Right renal cortex interstitium (tissue), 3 donors: ENCODE measurements around the gene ARID3B. TPM values are rescaled to one million over a fixed set of nuclear protein-coding genes. Genes with fewer than 3 reads are reported as not detected.
A peak's percentile ranks its signal among the peaks of the same experiment; 100 is the strongest.
"Not testable (repeated sequence)": the region's sequence is repeated elsewhere in the genome, so short reads cannot be mapped to it uniquely, and the experiment has no call there.

ENCODE experiments used
- DNase-seq, 3 donors: peaks; one replicate each; pipeline ENCODE4 v3.0.0-alpha.2; 2013; ENCODE audit warnings: low read depth in 3 of 3, low spot score in 2 of 3
- polyA plus RNA-seq, 3 donors: library from polyadenylated mRNA; unstranded; fragments of 120-200 nt; gene quantifications; one replicate each; pipeline ENCODE4 v1.2.1, GENCODE V29; 2013; ENCODE audit not compliant: insufficient read length in 3 of 3

The ARID3B gene, protein sequence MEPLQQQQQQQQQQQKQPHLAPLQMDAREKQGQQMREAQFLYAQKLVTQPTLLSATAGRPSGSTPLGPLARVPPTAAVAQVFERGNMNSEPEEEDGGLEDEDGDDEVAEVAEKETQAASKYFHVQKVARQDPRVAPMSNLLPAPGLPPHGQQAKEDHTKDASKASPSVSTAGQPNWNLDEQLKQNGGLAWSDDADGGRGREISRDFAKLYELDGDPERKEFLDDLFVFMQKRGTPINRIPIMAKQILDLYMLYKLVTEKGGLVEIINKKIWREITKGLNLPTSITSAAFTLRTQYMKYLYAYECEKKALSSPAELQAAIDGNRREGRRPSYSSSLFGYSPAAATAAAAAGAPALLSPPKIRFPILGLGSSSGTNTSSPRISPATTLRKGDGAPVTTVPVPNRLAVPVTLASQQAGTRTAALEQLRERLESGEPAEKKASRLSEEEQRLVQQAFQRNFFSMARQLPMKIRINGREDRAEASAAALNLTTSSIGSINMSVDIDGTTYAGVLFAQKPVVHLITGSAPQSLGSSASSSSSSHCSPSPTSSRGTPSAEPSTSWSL
- polyA plus RNA-seq: 10 to 100 TPM; 11.4 to 12.1 (median 11.5) TPM

DNA sequence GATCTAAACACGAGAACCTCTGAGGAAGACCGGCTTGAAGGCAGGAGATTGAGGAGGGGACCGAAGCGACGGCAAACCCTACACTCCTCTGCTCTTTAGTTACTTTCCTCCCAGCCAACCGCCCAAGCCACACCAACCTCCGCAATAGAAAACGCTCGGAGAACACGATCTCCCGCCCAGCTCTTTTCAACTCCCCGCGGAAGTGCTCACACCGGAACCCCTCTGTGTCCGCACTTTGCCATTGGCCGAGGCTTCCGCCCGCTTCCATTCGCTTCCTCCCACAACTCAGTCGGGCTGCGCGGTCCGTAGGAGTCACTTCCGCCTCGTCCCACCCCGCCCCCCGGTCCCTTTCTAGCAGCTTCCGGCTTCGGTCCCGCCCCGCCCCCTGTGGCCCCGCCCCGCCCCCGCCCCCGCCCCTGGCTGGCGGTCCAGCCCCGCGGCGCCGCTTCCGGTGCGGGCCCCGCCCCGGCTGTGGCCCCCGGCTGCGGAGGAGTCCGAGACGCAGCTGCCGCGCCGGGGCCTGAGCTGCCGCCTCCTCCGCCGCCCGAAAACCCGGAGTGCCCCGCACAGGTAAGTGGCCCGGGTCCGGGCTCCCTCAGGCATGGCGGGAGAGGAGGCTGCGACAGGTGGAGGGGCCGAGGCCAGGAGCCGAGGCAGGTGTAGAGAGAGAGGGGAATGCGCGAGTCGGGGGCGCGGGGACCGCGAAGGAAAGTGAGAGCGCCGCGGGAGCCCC lies at the start of gene ARID3B:
TSS of gene ARID3B (plus strand) at position 460 of the 733 bp plus-strand sequence. CDS start 2,717 bp downstream, outside the sequence.
- peak; percentile 78 to 91 (median 89) for DNase-seq

DNA sequence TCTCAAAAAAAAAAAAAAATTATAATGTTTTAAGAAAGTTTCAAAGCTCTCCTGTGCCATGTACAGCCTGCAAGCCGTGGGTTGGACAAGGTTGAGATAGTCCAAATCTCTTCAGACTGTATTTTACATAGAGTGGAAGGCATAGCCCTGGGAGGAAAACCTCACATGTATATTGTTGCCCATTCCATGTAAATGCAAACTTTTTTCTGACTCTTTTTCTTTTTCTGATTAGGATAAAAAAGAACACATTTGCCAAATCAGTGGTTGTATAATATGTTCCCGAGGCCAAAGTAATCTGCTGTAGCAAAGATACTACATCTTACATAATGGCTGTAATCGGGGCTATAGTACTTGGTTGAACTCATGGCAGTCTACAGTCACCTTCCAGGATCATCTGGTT lies 44.4 kb upstream of the ARID3B start:
- no peak for DNase-seq

DNA sequence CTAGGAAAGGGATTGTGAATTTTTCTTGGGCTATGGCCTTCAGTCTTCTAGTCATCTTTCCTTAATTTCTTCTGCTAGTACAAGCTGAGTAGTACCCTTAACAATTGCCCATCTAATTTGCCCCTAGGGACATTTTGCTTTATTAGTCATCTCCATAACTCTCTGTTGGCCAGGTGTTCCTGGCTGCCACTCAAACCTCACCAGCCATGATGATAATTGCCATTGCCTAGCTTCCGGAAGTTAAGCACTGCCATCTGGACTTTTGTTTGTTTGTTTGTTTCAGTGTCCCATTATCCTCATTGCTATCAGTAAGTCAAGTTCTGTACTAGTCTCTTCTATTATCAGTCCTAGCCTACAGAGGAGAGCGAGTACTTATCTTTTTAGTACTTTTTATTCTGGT lies 43.4 kb upstream of the ARID3B start:
- no peak for DNase-seq

DNA sequence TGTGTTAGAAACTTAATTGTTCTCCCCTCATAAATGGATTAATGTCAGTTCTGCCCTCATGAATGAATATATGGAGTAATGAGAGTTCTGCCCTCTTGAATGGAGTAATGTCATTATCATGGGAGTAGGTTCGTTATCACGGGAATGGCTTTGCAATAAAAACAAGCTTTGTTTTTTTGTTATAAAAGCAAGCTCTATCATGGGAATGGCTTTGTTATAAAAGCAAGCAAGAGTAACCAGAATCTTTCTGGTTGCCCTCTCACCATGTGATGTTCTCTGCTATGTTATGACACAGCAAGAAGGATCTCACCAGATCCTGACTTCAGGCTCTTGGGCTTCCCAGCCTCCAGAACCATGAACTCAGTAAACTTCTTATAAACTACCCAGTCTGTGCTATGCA lies 41.7 kb upstream of the ARID3B start:
- DNase-seq: no peak

DNA sequence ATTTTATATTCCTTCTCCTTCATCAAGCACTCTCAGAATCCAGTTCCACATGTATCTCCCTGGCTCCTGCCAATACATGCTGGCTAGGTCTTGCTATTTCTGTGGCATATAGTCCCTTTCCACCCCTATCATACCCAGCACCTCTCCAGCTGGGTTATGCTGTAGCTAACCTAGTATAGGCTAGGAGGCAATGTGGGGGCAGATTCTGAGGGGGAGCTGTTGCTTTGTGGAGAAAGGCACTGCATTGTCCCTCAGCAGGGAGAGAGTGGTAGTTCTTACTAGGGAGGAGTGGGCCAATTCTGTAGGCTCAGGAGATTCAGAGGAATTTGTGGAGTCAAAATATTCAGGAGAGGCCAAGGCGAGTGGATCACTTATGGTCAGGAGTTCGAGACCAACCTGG lies 40.6 kb upstream of the ARID3B start:
- no peak for DNase-seq

DNA sequence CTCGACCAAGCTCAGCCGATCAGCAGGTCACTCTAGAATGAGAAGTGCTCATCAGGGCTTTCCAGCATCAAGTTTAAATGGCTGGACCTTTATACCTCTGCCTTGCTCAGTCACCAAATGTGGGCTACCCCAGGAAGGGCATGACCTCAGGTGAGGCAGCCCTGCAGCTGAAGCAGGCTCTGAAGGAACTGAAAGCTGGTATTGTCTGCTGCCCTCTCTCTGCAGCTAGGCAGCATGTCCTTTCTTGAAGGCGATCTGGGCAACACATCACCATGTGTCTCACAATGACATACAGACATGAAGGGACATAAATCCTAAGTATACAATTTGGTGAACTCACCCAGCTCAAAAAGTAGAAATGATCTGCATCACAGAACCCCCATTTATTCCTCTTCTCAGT lies 38.7 kb upstream of the ARID3B start:
- DNase-seq: no peak

DNA sequence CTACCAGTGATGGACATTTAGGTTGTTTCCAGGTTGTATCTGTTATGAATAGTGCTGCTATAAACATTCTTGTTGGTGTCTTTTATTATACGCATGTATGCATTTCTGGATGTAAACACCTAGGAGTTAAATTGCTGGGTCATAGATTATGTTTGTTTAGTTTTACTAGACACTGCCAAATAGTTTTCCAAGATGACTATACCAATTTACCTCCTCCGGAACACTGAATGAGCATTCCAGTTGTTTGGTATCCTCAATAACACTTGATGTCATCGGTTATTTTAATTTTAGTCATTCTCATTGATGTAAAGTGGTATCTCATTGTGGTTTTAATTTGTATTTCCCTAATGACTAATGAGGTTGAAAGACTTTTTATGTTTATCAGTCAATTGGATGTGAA lies 36.6 kb upstream of the ARID3B start:
- no peak for DNase-seq

DNA sequence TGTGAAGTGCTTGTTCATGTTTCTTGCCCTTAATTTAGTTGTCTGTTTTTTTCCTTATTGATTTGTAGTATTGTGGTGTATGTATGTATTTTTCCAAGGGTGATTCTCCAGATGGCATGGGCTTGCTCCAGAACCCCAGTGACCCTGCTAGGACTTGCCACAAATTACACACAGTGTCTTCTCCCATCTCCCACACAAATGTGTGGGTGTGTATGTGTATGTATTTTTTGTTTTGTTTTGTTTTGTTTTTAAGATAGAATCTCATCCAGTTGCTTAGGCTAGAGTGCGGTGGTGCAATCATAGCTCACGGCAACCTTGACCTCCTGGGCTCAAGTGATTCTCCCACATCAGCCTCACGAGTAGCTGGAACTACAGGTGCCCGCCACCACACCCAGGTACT lies 36.2 kb upstream of the ARID3B start:
- no peak for DNase-seq

DNA sequence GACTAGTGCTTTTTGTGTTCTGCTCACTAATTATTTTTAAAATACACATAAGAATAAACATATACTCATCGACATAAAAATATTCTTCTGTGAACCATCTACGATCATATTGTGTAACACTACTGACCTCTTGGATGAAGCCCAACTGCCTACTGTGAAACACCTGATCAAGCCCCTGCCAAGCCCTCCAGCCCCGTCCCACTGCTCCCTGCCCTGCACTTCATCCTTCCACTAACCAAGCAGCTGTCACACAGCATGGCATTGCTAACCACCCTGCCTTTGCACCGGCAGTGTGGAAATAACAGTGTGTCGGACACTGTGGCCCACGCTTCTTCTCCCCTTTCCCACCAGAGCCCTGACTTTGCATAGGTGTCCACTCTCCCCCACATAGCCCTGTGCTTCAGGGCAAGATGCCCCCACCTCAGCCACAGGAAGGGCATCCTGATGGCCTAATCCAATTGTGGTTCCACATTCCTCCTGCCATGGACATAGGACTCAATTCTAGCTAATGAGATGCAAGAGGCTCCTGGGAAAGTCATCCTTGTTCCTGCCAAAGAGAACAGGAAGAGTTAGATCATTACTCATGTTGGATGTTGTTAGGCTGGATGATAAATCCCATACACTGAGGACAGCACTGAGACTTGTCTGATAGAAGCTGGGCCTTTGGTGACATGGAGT lies 35.0 kb upstream of the ARID3B start:
- DNase-seq: no peak

DNA sequence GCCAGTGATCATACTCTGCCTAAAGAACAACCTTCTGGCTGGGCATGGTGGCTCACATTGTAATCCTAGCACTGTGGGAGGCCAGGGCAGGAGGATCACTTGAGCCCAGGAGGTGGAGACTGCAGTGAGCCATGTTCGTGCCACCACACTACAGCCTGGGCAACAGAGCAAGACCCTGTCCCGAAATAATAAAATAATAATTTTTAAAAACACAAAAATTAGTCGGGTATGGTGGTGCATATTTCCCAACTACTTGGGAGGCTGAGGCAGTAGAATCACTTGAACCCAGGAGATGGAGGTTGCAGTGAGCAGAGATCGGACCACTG lies 34.5 kb upstream of the ARID3B start:
- DNase-seq: no peak

DNA sequence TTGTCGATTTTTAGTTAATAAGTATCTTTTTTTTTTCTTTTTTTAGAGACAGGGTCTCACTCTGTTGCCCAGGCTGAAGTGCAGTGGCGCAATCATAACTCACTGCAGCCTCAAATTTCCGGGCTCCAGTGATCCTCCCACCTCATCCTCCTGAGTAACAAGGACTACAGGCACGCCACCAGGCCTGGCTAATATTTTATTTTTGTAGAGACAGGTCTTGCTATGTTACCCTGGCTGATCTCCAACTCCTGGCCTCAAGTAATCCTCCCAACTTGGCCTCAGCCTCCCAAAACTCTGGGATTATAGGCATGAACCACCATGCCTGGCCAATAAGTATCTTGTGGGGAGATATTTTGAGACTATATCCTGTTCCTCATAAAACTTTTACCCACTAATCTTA lies 29.4 kb upstream of the ARID3B start:
- no peak for DNase-seq

DNA sequence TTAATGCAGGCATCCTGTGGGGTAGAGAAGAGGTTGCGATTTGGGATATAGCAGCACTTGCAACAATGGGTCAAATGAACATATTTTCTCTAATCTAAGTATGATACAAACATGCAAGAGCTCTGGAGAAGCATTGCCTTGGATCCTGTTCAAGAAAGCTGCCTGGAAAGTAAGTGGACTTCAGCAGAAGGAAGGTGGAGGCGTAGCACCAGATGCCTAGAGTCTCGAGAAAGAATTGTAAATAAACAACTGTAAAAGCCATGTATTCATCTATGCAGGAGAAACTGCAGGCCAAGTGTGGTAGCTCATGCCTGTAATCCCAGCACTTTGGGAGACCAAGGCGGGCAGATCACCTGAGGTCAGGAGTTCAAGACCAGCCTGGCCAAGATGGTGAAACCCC lies 27.0 kb upstream of the ARID3B start:
- not testable (repeated sequence) for DNase-seq

DNA sequence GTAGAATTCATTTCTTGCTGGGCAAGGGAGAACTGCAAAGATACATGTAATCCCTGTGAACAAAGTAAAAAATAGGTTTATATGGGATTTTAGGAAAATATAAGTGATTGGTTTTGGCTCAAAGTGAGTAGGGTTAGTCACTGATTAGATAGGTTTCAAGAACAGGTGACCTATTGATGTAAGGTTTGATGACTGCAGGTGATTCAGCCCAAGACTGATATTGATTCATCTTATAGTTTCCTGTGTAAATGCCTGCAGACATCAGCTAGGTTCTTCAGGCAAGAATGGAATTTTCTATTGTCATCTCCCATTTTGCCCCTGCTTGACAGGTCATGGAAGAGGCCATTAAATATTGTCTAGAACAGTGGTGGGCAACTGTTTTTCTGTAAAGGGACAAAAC lies 23.9 kb upstream of the ARID3B start:
- no peak for DNase-seq

DNA sequence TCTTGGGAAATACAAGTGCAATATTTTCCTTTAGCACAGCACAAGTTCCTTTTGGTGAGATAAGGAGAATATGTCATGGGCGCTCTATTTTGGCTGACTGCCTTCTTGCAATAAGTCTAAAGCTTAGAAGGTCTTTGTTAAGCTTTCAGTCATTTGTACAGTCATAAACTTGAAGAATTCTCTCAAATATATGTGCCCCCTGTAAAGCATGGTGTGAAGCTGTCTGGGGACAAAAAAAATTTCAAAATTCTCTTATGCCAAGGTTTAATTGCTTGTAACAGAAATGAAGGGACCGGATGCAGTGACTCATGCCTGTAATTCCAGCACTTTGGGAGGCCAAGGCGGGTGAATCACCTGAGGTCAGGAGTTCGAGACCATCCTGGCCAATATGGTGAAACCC lies 21.7 kb upstream of the ARID3B start:
- DNase-seq: no peak

DNA sequence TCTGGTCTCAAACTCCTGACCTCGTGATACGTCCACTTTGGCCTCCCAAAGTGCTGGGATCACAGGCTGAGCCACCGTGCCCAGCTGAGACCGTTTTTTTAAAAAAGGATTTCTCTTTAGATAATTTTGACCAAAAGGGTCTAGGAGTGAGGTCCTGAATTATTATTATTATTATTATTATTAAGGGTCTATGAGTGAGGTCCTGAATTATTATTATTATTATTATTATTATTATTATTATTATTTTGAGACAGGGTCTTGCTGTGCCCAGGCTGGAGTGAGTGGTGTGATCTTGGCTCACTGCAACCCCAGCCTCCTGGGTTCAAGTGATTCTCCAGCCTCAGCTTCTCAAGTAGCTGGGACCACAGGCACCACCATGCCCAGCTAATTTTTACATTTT lies 20.6 kb upstream of the ARID3B start:
- DNase-seq: no peak

DNA sequence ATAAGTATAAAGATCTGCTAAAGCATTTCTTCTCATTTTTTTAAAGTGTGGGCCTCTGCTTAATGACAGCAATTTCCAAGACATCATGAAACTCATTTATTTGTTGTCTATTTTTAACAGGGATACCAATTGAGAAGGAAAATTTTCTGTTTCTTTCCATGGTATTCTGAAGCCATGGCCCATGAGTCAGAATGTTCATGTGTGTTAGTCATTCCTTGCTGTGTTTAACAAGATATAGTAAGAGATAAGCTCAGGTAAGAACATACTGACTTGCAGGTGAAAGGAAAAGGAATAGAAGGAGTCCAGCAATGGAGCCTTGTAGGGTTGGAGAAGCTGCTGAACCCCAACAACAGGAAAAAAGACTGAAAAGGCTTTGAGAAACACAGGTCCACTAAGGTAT lies 17.0 kb upstream of the ARID3B start:
- DNase-seq: no peak

DNA sequence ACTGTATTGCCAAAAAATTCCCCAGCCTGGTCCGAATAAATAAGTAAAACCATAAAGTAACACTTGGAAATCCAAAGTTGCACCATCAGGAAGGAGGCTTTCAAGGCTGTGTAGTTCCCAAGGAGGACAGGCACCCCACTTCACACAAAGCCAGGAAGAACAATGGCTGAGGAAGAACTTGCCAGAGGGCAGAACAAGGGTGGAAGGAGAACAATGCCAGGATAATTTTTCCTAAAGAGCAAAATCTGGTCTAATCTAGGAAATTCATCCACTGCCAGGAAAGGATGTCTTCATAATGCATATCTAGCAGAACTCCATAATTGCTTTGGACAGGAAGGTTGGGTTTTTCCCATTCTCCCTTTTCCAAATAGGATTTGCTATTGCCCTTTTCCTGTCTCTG lies 15.7 kb upstream of the ARID3B start:
- DNase-seq: no peak

DNA sequence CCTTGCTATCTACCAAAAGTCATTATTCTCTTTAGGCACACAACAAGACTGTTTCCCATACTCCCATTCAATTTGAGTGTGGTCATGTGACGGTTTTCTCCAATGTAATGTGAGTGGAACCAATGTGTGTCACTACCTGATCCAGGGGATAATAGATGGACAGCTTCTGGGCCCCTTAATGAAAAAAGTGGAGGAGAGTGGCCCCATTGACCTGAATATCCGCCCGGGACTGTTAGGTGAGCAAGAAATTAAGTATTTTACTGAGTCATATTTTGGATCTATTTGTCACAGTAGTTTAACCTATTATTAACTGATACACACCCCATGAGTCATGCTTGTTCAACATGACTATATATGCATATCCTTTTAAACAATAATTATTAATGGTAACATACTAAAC lies 15.1 kb upstream of the ARID3B start:
- DNase-seq: no peak

DNA sequence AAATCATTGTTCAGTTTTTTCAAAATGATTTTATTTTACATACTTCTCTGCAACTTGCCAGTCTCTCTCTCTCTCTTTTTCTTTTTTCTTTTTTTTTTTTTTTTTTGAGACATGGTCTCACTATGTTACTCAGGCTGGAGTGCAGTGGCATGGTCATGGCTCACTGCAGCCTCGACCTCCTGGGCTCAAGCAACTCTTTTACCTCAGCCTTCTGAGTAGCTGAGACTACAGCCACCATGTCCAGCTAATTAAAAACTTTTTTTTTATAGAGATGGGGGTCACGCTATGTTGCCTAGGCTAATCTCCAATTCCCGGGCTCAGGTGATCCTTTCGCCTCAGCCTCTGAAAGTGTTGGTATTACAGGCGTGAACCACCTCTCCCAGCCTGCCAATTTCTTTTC lies 12.1 kb upstream of the ARID3B start:
- DNase-seq: no peak

DNA sequence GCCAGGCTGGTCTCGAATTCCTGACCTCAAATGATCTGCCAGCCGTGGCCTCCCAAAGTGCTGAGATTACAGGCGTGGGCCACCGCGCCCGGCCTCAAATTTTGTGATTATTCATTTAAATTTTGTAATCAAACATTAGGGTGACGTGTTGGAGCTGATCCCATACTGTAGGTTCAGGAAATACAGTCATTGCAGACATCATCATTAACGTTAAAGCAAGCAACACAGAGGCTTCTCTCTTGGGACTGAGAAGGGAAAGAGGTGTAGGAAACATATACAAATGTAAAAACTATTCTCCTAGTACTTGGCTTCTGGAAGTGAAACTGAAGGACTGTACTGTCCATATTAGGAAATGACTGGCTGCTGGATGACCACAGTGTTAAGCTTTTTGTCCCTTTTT lies 11.1 kb upstream of the ARID3B start:
- no peak for DNase-seq

DNA sequence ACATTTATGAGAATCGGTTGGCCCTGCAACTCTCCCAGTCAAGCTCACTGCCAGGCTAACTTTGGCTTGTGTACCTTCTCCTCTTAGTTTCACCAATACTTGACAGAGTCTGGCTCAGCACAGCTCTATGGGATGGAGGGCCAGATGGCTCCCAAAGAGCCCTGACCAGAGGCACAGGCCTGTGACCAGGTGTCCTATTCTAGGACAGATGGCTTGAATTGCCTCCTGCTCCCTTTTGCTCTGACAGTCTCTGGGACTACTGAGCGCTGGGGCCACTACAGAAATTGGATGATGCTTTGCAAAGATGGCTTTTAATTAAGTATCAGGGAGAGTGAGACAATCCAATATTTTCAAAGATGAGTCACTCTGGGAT lies 10.3 kb upstream of the ARID3B start:
- no peak for DNase-seq
